ENCODE results near the gene ANO10.
"Not testable (repeated sequence)": the region's sequence is repeated elsewhere in the genome, so short reads cannot be mapped to it uniquely, and the experiment has no call there.

Gene ANO10

GRCh38 chr3:43627360-43627759 lies 5.5 kb upstream of the ANO10 start:
- no peak for DNase-seq (ENCODE audit: low read depth in 2 of 2)

DNA sequence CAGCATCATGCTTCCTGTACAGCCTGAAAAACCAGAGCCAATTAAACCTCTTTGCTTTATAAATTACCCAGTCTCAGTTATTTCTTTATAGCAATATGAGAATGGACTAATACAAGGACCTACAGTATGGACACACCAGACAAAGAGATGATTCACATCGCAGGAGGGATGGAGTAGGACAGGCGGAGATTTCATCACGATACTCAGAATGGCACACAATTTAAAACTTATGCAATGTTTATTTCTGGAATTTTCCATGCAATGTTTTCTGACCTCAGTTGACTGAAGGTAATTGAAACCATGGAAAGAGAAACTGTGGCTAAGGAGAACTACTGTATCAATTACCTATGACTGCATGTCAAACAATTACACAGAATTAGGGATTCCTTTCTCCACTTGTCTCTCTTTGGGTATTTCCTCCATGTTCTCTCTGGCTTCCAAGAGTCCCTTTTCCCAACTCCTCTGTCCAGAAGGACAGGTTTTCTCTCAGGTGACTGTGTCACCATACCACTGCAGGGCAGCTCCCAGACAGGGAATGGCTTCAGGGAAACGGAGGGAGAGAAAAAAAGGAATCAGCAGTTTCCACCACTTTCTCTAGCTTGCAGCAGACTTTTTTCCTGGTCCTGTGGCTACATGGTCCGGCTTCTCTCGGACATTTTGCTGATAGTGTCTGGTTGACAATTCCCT lies 3.0 kb upstream of the ANO10 start:
- DNase-seq (ENCODE audit: low read depth in 2 of 2): no peak

DNA sequence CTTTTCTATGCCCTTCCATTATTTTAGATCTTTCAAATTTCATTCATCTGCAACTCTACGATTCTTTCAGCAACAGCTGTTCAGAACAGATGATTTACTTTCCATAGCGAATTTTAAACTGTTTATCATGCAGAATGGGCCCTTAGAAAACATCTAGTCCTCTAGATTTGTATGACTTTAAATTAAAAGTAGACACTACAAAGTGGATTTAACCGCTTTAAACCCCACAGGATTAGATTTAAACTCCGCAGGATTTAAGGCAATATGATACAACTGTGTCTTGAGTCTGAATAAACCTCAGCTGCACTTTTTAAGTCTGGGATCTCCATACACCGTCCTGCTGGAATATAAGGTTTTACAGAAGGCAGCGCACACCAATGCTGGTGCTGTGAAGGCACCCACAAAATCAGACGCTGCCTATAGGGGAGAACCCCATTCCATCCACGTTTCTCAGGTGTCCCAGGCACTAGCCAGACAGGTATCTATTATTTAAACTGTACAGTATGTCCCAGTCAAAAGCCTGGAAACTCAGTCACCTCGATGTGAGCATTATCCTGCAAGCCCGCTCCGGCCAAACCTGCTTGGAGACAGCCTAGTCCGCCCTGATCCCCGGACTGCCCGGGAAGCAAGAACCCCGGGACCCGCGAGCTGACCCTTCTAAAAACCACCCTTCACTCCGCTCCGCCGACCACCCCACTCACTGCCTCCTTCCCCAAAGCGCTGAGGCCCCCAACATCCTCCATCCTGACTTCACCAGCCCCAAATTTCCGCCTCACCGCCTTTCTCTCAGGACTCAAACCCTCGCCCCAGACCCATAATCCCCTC lies 768 bp downstream of the ANO10 start:
- no peak for DNase-seq (ENCODE audit: low read depth in 2 of 2)

DNA sequence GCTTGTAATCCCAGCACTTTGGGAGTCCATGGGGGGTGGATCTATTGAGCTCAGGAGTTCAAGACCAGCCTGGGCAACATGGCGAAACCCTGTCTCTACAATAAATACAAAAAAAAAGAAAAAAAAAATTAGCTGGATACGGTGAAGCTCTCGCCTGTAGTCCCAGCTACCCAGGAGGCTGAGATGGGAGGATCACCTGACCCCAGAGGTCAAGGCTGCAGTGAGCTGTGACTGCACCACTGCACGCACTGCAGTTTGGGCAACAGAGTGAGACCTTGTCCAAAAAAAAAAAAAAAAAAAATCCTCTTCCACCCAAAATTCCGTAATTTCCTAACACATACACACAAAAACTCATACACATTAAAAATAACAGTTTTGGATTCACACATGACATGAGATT lies 2.2 kb downstream of the ANO10 start:
- DNase-seq (ENCODE audit: low read depth in 2 of 2): no peak

DNA sequence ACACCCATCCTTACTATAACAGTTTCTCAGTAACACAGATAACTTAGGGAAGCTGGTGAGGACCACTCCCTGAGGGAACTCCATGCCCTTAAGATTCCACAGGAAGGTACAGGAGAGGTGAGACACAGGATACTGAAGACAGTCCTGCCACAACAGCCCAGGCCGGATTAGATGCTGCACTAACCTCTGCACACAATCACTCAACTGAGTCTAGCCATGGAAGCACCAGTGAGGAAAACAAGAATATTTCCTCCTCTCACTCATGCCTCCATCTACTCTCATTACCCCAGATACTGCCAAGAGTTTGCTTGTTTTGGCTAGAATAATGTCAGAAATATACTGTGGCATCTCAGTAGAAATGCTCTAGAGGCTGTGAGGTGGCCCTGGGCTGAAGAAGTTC lies 3.7 kb downstream of the ANO10 start:
- no peak for DNase-seq (ENCODE audit: low read depth in 2 of 2)

DNA sequence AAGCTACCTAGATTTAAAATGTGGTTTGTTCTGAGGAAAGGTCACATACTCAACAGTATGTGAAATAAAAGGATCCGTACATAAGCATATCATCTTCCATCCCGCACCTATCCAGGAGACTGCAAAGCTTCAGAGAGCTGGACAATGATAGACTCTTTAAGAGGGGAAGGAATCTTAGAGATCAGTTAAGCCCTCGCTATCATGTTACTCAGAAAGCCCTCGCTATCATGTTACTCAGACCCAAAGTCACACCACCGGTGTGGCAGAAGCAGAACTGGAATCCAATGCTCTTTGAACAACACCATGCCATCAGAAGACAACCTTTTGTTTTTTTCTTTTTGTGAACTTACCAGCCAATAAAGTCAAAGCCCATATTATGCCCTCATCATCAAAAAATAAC lies 5.8 kb downstream of the ANO10 start:
- DNase-seq (ENCODE audit: low read depth in 2 of 2): no peak

- no peak for DNase-seq (ENCODE audit: low read depth in 2 of 2)
Measured at GRCh38 chr3:43615133-43615532, 6.7 kb downstream of the ANO10 start.

DNA sequence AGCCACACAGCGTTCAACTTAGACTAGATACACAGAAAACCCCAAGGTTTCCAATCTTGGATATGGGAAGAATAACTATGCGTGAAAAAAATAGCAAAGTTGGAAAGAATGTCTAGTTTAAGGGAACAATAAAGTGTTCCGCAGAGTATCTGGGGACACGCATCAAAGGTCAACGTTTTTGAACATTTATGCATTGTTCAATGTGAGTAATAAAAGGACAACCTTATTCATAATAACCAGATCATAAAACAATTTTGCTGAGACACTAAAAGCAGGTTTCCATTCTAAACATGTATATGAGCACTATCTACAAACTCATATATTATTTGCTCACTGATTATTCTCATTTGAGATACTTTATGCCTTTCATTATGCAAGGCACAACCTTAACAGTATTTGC lies 7.8 kb downstream of the ANO10 start:
- no peak for DNase-seq (ENCODE audit: low read depth in 2 of 2)

- no peak for DNase-seq (ENCODE audit: low read depth in 2 of 2)
Measured at GRCh38 chr3:43612419-43612818, 9.4 kb downstream of the ANO10 start.

- DNase-seq (ENCODE audit: low read depth in 2 of 2): no peak
Measured at GRCh38 chr3:43609406-43609805, 12.4 kb downstream of the ANO10 start.

DNA sequence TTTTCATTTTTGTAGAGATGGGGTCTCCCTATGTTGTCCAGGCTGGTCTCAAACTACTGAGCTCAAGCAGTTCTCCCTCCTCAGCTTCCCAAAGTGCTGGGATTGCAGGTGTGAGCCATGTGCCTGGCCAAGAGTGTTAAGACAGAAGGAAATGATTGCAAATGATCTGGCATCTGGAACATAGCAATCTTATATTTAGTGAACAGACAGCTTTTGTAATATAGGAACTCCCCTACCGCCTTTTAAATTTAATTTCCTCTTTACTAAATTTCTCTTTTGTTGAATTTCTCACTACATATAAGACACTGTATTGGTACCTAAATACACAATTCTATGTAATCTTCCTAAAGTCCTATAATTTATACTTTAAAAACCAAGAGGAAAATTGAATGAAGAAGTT lies 13.1 kb downstream of the ANO10 start:
- DNase-seq (ENCODE audit: low read depth in 2 of 2): no peak

GRCh38 chr3:43606284-43606683 lies 15.5 kb downstream of the ANO10 start:
- DNase-seq (ENCODE audit: low read depth in 2 of 2): no peak

DNA sequence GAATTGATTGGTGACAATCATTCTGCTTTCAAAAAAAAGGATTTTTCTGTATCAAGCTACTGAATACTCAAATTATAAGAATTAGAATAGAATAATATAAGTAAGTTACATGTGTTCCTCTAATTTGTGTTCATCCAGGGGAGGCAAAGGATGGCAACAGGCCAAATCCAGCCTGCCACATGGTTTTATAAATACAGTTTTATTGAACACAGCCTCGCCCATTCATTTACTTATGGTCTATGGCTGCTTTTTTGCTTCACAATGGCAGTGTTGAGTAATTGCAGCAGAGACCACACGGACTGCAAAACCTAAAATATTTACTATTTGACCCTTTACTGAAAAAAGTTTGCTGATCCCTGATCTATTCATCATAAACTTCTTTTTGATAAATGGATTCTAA lies 21.9 kb downstream of the ANO10 start:
- DNase-seq (ENCODE audit: low read depth in 2 of 2): not testable (repeated sequence)

DNA sequence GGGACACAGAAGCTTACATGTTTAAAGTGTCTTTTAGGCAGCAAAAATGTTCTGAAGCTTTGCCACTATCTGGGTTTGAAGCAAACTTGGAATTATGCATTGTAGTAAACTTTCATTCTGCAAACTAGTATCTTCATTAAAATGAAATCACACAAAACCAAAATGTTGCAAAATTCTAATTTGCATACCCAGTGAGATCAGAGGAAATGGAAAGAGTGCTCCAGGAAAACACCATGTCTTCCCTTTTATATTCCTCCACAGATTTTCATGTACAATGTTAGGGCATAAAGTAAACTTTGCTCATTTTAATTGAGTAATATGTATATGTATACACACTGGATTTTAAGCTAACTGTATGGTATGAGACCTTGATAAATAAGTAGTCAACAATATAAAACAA lies 23.9 kb downstream of the ANO10 start:
- DNase-seq (ENCODE audit: low read depth in 2 of 2): no peak

DNA sequence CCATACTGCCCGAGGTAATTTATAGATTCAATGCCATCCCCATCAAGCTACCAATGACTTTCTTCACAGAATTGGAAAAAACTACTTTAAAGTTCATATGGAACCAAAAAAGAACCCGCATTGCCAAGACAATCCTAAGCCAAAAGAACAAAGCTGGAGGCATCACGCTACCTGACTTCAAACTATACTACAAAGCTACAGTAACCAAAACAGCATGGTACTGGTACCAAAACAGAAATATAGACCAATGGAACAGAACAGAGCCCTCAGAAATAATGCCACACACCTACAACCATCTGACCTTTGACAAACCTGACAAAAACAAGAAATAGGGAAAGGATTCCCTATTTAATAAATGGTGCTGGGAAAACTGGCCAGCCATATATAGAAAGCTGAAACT lies 25.6 kb downstream of the ANO10 start:
- DNase-seq (ENCODE audit: low read depth in 2 of 2): not testable (repeated sequence)

GRCh38 chr3:43595280-43595679 lies 26.5 kb downstream of the ANO10 start:
- DNase-seq (ENCODE audit: low read depth in 2 of 2): not testable (repeated sequence)

DNA sequence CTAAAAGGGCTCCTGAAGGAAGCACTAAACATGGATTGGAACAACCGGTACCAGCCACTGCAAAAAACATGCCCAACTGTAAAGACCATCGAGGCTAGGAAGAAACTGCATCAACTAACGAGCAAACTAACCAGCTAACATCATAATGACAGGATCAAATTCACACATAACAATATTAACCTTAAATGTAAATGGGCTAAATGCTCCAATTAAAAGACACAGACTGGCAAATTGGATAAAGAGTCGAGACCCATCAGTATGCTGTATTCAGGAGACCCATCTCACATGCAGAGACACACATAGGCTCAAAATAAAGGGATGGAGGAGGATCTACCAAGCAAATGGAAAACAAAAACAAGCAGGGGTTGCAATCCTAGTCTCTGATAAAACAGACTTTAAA lies 28.2 kb downstream of the ANO10 start:
- not testable (repeated sequence) for DNase-seq (ENCODE audit: low read depth in 2 of 2)

- DNase-seq (ENCODE audit: low read depth in 2 of 2): not testable (repeated sequence)
Measured at GRCh38 chr3:43591866-43592265, 29.9 kb downstream of the ANO10 start.

GRCh38 chr3:43587303-43587702 lies 34.5 kb downstream of the ANO10 start:
- DNase-seq (ENCODE audit: low read depth in 2 of 2): no peak

DNA sequence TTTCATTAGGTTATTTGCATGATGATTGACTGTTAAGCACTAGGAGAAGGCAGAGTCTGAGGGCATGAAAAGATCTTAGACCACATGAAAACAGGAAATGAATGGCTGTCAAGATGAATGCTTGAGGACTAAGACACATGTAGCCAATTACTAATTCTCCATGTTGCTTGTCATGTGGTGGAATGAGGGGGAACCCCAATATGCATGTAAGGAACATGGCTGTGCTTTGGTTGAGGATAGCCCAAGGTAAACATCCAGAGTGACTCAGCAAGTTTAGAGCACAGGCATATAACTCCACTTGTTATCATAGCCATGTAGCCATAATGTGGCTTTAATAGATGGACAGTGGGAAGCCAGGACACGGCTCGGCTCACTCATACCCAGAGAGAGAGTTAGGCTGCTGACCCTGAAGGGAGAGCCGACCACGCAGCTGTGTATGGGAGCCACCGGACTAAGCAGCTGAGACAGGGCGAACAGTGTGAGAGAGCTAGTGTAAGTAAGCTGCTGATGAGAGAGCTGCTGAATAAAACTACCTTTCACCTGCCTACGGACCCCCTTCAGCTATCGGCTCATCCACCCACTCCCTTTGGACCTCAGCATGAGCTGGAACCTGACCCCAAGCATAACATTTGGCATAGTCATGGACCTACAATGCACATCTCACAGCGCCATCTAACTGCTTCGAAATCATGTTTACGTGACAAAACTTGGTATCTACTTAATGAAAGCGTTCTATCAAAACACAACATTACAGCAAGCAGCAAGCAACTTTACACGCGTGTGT lies 37.6 kb downstream of the ANO10 start:
- DNase-seq (ENCODE audit: low read depth in 2 of 2): no peak

DNA sequence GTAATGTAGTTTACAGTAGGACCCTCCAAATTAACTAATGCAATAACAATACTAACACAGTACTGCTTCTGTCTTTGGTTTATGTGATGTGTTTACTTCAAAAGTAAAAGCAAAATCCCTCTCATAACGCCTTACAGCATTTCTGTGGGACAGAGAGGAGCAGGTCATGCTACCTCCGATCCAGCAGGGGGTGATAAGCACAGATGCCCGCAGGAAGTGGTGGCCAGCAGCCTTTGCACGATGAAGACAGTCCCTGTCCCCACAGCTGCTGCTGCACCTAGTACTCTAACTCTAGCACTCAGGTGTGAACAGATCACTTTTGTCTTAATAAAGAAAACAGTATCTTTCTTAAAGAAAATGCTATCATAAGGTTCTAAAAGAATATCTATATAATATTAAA lies 38.3 kb downstream of the ANO10 start:
- DNase-seq (ENCODE audit: low read depth in 2 of 2): no peak

DNA sequence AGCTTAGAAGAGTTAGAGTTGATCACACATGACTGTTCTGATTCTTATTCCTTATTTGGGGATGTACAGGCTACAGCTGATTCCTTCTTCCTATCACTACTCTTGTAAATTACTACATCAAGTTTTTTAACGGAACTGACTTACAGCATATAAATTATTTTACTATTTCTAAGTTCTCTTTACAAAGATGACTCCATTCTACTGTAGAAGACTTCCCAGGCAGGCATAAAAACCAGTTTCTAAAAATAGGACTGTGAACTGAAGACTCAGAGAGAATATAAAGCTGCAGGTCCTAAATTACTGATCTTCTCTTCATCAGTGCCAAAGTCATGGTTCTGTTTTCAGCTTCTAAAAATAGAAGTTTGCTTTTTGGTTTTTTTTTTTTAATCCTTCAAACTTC lies 38.9 kb downstream of the ANO10 start:
- no peak for DNase-seq (ENCODE audit: low read depth in 2 of 2)

- no peak for DNase-seq (ENCODE audit: low read depth in 2 of 2)
Measured at GRCh38 chr3:43581343-43581742, 40.5 kb downstream of the ANO10 start.
